T follicular helper cell (primary cell): ENCODE data around the gene CDC27.
"Not testable (repeated sequence)": the region's sequence is repeated elsewhere in the genome, so short reads cannot be mapped to it uniquely, and the experiment has no call there.

Source experiments
- DNase-seq: peaks from one replicate; pipeline ENCODE4 v3.0.0-alpha.2; 2020; ENCODE audit warnings: low read depth

CDC27 gene

GRCh38 chr17:47071171-47071570 is 117.9 kb downstream of the CDC27 start:
- not testable (repeated sequence) for DNase-seq

DNA sequence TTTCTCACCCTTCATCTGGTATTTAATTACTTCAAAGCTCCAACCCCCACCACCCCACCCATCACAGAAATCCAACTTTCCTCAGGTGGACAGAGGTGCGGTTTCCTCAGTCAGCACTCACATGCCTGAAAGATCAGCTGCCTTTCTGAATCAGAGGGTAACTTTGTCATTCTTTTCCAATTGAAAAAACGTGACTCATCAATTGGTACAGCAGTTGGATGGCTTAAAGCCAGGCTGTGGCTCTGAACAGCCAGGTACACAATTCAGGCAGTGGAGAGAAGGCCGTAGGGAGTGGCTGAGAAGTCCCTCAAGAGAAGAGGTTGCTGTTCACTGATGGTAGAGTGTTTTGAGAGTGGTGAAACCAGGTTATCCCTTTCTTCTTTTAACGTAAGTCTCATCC is 118.8 kb downstream of the CDC27 start:
- not testable (repeated sequence) for DNase-seq
